HEK293 (cell line): ENCODE measurements around the gene AMN.

Experiments used
- ATF2 ChIP-seq: fragments of 450-650 bp; formaldehyde crosslinking; IDR thresholded peaks from 2 replicates; pipeline ENCODE4 v1.5.1; 2016; ENCODE audit warnings: missing biosample characterization, missing genetic modification characterization, low read depth
- CTCF ChIP-seq: fragments of 450-650 bp; formaldehyde crosslinking; IDR thresholded peaks from 2 replicates; pipeline ENCODE4 v1.5.1; 2016; ENCODE audit warnings: missing biosample characterization, missing genetic modification characterization
- ZBTB11 ChIP-seq: fragments of 450-650 bp; formaldehyde crosslinking; conservative IDR thresholded peaks from 2 replicates; pipeline ENCODE4 v1.5.1; 2016; ENCODE audit warnings: low read depth, missing biosample characterization, missing genetic modification characterization
- ZNF114 ChIP-seq: fragments of 450-650 bp; formaldehyde crosslinking; IDR thresholded peaks from 2 replicates; pipeline ENCODE4 v1.5.0; 2017; ENCODE audit warnings: missing biosample characterization, missing genetic modification characterization
- ZNF121 ChIP-seq: fragments of 450-650 bp; formaldehyde crosslinking; IDR thresholded peaks from 2 replicates; pipeline ENCODE4 v1.5.1; 2016; ENCODE audit warnings: missing biosample characterization, missing genetic modification characterization
- ZNF138 ChIP-seq: fragments of 450-650 bp; formaldehyde crosslinking; IDR thresholded peaks from 2 replicates; pipeline ENCODE4 v1.5.1; 2016; ENCODE audit warnings: missing biosample characterization, missing genetic modification characterization, borderline replicate concordance
- ZNF292 ChIP-seq: fragments of 450-650 bp; formaldehyde crosslinking; IDR thresholded peaks from 2 replicates; pipeline ENCODE4 v1.5.1; 2016; ENCODE audit warnings: low read depth, missing biosample characterization, missing genetic modification characterization, borderline replicate concordance
- ZNF621 ChIP-seq: fragments of 450-650 bp; formaldehyde crosslinking; IDR thresholded peaks from 2 replicates; pipeline ENCODE4 v1.5.1; 2017; ENCODE audit warnings: missing biosample characterization, missing genetic modification characterization
- ZSCAN16 ChIP-seq: fragments of 450-650 bp; formaldehyde crosslinking; IDR thresholded peaks from 2 replicates; pipeline ENCODE4 v1.5.1; 2016; ENCODE audit warnings: missing biosample characterization, missing genetic modification characterization

- TF ChIP-seq CTCF (tag by site-specific recombination) (no peak), ZSCAN16 (tag by site-specific recombination) (no peak), ZNF121 (tag by site-specific recombination) (no peak), ZNF138 (no peak), ZNF114 (no peak), ZNF292 (no peak), ZBTB11 (no peak), ATF2 (tag by site-specific recombination) (no peak), ZNF621 (tag by site-specific recombination) (no peak)
These were observed 23.1 kb downstream of the AMN start for GRCh38 chr14:102945346-102946130.
